ENCODE data around the gene FANK1. TPM values are rescaled to one million over a fixed set of nuclear protein-coding genes. Genes with fewer than 3 reads are reported as not detected.
A peak's percentile ranks its signal among the peaks of the same experiment; 100 is the strongest.

Gene FANK1
- total RNA-seq, 1 donor from 2014 or later = 3.3 TPM

DNA sequence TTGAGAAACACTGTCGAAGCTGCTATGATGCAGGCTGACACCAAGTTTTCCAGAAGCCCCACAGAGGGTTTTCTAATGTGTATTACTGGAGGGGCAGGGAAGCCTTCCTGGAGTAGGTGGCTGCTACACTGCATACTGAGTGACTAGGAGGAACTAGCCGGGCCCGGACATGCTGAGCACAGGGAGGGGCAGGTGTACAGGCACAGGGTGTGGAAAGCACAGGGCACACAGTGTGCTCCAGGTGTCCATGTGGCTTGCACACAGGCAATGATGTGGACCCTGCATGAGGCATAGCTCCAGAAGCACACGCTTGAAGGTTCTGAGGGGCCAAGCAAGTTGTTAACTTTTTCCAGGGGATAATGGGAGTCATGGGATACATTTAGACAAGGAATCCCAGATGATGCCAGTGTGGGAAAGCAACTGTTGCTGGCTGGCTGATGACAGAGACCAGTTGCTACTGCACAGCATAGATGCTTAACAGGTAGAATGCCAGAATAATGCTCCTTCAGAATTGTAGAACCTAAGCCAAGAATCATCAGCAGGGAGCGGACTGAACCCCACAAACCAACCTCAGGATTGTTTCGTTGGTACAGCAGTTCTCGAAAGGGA lies 29.8 kb upstream of the FANK1 start:
- peaks cover 9% of the 10 kb centered on the region for H3K36me3 Mint-ChIP-seq (ENCODE audit: low read depth)
- H3K27ac Mint-ChIP-seq (ENCODE audit: unreplicated experiment) = no peak overlapping the region
- DNase-seq (ENCODE audit: low spot score) = no peak
- H3K27me3 Mint-ChIP-seq (ENCODE audit: low read depth) = no peaks in the 10 kb centered on the region
- TF ChIP-seq, protein P1, sequence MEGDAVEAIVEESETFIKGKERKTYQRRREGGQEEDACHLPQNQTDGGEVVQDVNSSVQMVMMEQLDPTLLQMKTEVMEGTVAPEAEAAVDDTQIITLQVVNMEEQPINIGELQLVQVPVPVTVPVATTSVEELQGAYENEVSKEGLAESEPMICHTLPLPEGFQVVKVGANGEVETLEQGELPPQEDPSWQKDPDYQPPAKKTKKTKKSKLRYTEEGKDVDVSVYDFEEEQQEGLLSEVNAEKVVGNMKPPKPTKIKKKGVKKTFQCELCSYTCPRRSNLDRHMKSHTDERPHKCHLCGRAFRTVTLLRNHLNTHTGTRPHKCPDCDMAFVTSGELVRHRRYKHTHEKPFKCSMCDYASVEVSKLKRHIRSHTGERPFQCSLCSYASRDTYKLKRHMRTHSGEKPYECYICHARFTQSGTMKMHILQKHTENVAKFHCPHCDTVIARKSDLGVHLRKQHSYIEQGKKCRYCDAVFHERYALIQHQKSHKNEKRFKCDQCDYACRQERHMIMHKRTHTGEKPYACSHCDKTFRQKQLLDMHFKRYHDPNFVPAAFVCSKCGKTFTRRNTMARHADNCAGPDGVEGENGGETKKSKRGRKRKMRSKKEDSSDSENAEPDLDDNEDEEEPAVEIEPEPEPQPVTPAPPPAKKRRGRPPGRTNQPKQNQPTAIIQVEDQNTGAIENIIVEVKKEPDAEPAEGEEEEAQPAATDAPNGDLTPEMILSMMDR (IDR thresholded peaks at IDR 0.05) = no peak
- H3K9me3 Mint-ChIP-seq (ENCODE audit: low read depth) = no peaks in the 10 kb centered on the region
- no peak overlapping the region for H3K4me3 Mint-ChIP-seq (ENCODE audit: unreplicated experiment)
- H3K4me1 Mint-ChIP-seq (ENCODE audit: low read depth) = no peaks in the 10 kb centered on the region

DNA sequence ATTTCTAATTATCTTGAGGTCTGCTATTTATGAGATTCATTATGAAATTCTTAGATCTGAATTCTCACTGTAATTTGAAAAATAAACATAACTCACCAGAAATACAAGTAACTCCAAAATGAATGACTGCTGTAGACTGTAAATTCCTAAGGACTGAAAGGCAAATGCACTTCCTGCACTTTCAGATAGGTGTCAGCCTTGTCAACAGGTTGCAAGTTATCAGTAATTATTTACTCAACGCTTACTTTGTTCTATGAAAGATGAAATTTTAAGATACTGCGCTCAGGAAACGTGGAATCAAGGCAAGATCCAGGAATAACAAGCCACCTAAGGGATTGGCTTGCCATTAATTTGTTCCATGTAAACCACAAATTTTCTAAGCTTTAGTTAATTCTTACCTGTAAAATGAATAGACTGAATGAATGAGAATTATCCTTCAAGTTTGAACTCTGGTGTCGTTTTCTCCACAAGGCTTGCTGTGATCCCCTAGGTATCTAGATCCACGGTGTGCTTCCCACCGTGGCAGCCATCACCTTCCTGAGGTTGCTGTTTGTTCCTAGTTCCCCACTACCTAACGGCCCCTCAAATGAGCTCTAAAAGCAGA lies 27.9 kb upstream of the FANK1 start:
- H3K27me3 Mint-ChIP-seq (ENCODE audit: low read depth) = no peaks in the 10 kb centered on the region
- TF ChIP-seq, protein P1 (IDR thresholded peaks at IDR 0.05) = peak; percentile 90
- H3K27ac Mint-ChIP-seq (ENCODE audit: unreplicated experiment) = no peak overlapping the region
- H3K4me3 Mint-ChIP-seq (ENCODE audit: unreplicated experiment) = no peak overlapping the region
- no peak for DNase-seq (ENCODE audit: low spot score)
- H3K4me1 Mint-ChIP-seq (ENCODE audit: low read depth) = no peaks in the 10 kb centered on the region
- H3K36me3 Mint-ChIP-seq (ENCODE audit: low read depth) = peaks cover 11% of the 10 kb centered on the region
- no peaks in the 10 kb centered on the region for H3K9me3 Mint-ChIP-seq (ENCODE audit: low read depth)

DNA sequence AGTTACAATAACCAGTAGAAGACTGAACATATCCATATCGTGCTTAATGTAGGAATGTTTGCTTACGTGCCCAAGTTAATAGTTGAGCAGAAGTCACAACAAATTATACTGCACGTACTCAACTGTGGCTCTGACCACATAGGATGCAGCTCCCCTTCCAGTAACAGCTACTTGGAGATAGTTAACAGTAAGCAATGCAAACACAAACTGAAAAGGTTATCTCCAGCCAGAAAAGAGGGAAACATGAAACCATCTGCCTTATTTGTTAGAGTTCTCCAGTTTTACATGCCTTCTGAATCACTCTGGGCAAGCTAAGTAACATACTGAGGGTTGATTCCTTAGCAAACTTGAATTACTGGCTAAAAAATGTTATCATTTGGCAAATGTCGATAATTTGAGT lies 25.0 kb upstream of the FANK1 start:
- TF ChIP-seq, protein P1 (IDR thresholded peaks at IDR 0.05) = no peak
- Mint-ChIP-seq H3K4me3 (ENCODE audit: unreplicated experiment) (no peak overlapping the region), H3K27me3 (ENCODE audit: low read depth) (no peaks in the 10 kb centered on the region), H3K4me1 (ENCODE audit: low read depth) (no peaks in the 10 kb centered on the region), H3K36me3 (ENCODE audit: low read depth) (peaks cover 16% of the 10 kb centered on the region), H3K27ac (ENCODE audit: unreplicated experiment) (no peak overlapping the region), H3K9me3 (ENCODE audit: low read depth) (peaks cover 7% of the 10 kb centered on the region)
- no peak for DNase-seq (ENCODE audit: low spot score)

DNA sequence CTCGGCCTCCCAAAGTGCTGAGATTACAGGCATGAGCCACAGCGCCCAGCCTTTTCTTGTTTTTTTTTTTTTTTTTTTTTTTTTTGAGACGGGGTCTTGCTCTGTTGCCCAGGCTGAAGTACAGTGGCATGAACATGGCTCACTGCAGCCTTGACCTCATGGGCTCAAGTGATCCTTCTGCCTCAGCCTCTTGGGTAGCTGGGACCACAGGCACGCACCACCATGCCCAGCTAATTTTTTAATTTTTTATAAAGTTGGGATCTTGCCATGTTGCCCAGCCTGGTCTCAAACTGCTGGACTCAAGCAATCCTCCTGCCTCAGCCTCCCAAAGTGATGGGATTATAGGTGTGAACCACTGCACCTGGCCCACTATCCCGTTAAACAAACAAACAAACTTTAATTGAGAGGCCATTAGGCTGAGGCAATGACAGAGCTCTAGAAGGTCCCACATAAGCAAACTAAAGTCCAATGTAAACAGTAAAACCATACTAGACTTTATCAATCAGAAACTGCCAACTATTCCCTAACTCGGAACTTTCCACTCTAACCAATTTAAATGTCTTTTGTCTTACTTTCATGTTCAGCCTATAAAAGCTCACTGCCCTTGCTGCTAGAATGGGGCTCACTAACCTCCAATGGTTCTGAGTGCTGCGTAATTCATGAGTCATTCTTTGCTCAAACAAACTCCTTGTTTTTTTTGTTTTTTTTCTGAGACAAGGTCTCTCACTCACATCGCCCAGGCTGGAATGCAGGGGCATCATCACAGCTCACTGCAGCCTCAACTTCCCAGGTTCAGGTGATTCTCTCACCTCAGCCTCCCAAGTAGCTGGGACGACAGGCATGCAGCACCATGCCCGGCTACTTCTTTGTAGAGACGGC lies 17.2 kb upstream of the FANK1 start:
- no peak for DNase-seq (ENCODE audit: low spot score)
- Mint-ChIP-seq H3K27me3 (ENCODE audit: low read depth) (no peaks in the 10 kb centered on the region), H3K36me3 (ENCODE audit: low read depth) (peaks cover 20% of the 10 kb centered on the region), H3K9me3 (ENCODE audit: low read depth) (peaks cover 7% of the 10 kb centered on the region), H3K4me3 (ENCODE audit: unreplicated experiment) (no peak overlapping the region), H3K27ac (ENCODE audit: unreplicated experiment) (peak overlapping the region; percentile 49), H3K4me1 (ENCODE audit: low read depth) (peaks cover 21% of the 10 kb centered on the region)
- TF ChIP-seq, protein P1 (IDR thresholded peaks at IDR 0.05) = no peak

DNA sequence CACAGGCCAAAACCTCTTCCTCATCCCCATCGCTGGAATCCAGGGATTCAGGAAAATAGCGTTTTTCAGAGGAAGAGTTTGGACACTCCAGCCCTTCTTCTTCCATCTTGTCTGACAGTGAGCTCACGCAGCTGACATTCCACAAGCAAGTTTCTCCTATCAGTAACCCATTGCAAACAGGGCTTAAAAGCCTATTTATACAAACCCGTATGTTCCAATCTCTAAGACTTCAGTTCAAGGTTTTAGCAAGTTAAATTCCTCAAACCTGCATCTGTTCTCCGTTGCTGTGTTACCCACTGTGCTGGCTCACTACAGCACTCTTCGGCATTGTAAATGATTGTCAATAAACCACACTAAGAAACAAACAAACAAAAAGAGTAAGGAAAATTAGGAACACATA lies 15.6 kb upstream of the FANK1 start:
- H3K27ac Mint-ChIP-seq (ENCODE audit: unreplicated experiment) = no peak overlapping the region
- DNase-seq (ENCODE audit: low spot score) = no peak
- peaks cover 12% of the 10 kb centered on the region for H3K36me3 Mint-ChIP-seq (ENCODE audit: low read depth)

More for the DNA sequence above, 15.6 kb upstream of the FANK1 start:
- H3K27me3 Mint-ChIP-seq (ENCODE audit: low read depth) = no peaks in the 10 kb centered on the region
- peaks cover 4% of the 10 kb centered on the region for H3K9me3 Mint-ChIP-seq (ENCODE audit: low read depth)
- H3K4me3 Mint-ChIP-seq (ENCODE audit: unreplicated experiment) = no peak overlapping the region
- peaks cover 21% of the 10 kb centered on the region for H3K4me1 Mint-ChIP-seq (ENCODE audit: low read depth)
- TF ChIP-seq, protein P1 (IDR thresholded peaks at IDR 0.05) = no peak

Measured in chondrocyte (in vitro differentiated cells).